Stimulated activated CD8-positive, alpha-beta memory T cell treated with anti-CD3 and anti-CD28 coated beads, Interleukin-7, amount 100 ng/mL, for 24 hours (primary cell): ENCODE data around the gene TDO2.
"Not testable (repeated sequence)": the region's sequence is repeated elsewhere in the genome, so short reads cannot be mapped to it uniquely, and the experiment has no call there.

ENCODE experiments used
- DNase-seq: peaks from one replicate; pipeline ENCODE4 v3.0.0-alpha.2; 2020; ENCODE audit warnings: low read depth

Gene TDO2

DNA sequence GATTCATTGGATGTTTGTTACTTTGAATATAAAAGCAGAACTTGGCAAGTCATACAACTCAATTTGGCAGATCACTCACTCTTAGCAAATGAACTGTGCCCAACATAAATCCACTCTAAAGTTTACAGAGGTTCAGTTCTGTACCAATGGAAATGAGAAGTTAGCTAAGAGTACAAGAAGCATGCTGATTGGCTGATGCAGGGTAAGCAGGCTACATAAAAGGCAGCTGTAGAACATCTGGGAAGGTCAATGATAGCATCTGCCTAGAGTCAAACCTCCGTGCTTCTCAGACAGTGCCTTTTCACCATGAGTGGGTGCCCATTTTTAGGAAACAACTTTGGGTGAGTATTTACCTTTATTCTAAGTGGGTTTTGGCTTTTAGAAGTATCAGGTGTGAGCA lies at the start of gene TDO2:
TDO2 (plus strand) TSS at position 244 of the 400 bp plus-strand sequence; CDS start at position 307, 63 bp downstream.
- DNase-seq: no peak

DNA sequence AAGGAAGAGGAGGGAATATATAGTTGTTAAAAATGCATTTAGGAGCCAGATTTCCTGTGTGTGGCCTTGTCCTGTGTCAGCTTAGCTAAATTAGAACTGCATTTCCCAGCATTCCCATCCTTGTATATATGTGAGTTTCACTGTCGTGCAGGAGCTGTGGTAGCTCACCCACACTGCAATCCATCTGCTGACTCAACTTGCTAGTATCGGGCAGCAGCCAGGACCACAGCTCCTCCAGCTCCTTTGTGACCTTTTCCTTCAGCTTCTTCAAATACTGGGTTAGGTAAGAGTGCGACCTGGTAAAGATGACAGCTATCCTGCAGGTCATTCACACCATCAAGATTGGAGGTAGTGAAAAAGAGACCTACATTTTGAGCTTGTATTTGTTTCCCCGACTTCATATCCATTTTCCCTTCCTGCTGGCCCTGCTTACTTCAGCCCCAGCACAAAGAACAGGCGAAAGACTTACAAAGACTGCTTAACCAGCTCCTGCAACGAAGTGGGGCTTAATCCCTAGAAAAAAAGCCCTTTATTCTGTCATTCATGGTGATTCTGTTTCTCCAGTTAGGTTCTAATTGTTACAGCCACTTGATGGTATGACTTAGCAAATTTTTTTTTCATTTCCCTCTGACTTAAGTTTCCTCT lies 48.8 kb upstream of the TDO2 start:
- DNase-seq: no peak

GRCh38 chr4:155855897-155856296 lies 47.6 kb upstream of the TDO2 start:
- no peak for DNase-seq

DNA sequence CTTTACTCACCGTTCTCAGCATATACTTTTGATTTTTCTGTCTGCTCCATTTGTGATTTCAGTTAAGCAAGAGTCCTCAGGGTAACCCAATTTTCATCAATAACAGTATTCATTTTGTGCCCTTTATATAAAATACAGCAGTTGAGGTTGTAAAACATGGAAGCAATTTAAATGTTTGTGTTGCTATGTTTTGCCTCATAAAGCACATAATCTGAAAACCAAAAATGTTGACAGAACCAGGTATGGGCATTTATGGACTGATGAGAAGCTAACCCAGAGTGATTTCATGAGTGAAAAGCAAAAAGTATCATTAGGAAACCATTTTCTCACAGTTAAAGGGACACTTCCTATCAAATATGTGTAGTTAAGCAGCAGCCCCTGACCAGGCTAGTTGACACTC lies 37.3 kb upstream of the TDO2 start, which contains the start of gene ASIC5:
ASIC5 (minus strand) TSS at position 101 of the 400 bp plus-strand sequence; CDS start at position 50, 51 bp downstream.
- no peak for DNase-seq

- DNase-seq: no peak
Measured at GRCh38 chr4:155875878-155876277, 27.6 kb upstream of the TDO2 start.

GRCh38 chr4:155877971-155878370 lies 25.5 kb upstream of the TDO2 start:
- no peak for DNase-seq

GRCh38 chr4:155878611-155879010 lies 24.9 kb upstream of the TDO2 start:
- no peak for DNase-seq

DNA sequence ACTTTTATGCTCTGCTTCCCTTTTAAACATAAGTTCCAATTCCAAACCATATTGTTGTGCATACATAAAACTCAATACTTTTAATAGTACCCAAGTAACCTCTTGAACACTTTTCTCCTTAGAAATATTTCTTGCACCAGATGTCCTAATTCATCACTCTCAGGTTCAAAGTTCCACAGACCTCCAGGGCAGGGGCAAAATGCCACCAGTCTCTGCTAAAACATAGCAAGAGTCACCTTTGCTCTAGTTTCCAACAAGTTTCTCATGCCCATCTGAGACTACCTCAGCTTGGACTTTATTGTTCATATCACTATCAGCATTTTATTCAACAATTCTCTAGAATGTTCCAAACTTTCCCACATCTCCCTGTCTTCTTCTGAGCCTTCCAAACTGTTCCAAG lies 23.7 kb upstream of the TDO2 start:
- DNase-seq: no peak

GRCh38 chr4:155881555-155881954 lies 21.9 kb upstream of the TDO2 start:
- DNase-seq: no peak

DNA sequence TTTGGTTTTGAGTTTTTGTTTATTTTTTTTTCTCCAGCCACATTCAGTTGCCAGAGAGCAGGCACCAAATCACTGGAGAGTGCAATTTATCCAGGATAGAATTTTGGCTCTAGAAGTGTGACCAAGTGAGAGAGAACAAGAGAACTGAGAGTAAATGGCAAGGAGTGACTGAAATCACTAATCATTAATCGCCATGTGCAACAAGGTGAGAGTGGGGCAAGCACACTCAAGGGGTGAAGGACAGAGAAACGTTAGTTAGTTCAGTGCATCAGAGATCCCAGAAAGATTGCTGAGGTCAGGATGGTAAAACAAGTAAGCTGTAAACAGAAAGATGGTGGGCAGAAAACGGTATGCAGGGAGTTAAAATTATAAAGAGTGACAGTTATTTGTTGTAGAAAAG lies 19.6 kb upstream of the TDO2 start:
- no peak for DNase-seq

DNA sequence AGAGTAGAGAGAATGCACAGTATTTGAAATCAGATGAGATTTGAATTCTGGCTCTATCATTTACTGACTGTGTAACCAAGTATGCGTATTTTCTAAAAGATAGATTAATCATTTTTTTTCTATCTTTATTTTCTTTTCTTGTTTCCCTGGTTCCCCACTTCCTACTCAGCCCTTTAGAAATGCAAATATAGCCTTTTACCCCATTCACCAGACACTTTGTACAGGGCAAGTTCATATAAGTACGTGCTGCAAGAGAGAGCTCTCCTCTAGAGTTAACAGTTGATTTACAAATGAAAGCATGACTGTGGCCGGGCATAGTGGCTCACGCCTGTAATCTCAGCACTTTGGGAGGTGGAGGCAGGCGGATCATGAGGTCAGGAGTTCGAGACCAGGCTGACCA lies 17.8 kb upstream of the TDO2 start:
- no peak for DNase-seq

- DNase-seq: no peak
Measured at GRCh38 chr4:155887045-155887444, 16.5 kb upstream of the TDO2 start.

GRCh38 chr4:155887847-155888570 lies 15.5 kb upstream of the TDO2 start:
- DNase-seq: no peak

DNA sequence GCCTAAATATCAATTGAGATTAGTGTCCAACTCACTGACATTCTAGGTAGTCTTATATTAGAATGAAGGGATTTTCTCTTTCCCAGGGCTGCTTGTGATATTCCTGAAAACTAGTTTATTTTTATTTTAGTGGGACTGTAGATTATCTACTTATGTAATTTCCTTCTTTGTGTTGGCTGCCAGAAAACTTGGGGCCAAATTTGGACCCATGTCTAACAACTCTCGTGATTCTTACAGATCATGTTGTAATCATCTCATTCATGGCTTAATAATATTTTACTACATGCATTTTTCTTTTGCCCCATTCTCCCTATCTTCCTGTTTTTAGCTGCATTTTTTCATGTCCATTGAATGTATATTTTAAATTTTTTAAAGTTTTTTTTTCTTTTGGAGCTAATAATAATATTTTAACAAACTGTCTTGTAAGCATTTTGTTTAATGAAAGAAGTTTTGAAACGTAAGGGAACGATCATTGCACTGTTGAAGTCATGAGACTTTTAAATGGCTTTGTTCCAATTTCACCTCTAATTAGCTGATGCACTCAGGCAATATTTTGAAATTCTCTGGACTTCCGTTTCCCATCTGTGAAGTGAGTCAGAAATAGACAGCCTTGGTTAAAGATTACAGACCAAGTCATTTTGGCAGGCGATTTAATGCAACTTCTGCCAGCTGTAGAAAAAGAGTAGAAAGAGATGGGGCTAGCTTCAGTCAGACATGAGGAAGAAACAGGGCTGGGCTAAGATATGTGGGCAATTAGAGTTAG lies 14.3 kb upstream of the TDO2 start:
- DNase-seq: no peak

DNA sequence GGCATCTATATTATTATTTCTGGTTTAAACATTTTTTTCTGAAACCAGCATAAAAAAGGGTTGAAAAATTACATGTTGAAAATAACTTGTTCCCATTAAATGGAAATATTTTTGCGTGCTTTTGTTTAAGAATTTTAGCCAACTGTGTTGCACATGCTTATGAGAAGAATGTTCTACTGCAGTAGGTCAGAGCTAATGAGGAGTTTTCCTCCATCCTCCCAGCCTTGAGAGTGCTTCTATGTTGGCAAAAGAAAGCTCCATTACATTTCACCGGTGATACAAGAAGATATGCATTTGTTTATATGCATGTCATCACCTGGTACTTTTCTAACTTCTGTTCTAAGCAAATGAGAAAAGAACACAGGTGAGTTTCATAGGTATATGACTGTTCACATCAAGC lies 13.6 kb upstream of the TDO2 start:
- no peak for DNase-seq

DNA sequence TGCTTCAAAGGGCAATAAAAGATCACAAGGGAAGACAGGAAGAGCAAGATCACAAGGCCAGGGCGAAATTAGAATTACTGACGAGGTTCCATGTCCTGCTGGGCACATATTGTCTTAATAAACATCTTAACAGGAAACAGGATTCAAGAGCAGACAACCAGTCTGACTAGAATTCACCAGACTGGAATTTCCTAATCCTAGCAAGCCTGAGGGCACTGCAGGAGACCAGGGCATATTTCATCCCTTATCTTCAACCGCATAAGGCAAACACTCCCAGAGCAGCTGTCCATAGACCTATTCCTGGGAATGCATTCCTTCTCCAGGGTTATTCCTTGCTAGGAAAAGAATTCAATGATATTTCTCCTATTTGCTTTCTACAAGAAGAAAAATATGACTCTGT lies 12.4 kb upstream of the TDO2 start:
- no peak for DNase-seq

GRCh38 chr4:155898371-155898770 lies 5.1 kb upstream of the TDO2 start:
- not testable (repeated sequence) for DNase-seq

- DNase-seq: no peak
Measured at GRCh38 chr4:155899891-155900290, 3.6 kb upstream of the TDO2 start.

DNA sequence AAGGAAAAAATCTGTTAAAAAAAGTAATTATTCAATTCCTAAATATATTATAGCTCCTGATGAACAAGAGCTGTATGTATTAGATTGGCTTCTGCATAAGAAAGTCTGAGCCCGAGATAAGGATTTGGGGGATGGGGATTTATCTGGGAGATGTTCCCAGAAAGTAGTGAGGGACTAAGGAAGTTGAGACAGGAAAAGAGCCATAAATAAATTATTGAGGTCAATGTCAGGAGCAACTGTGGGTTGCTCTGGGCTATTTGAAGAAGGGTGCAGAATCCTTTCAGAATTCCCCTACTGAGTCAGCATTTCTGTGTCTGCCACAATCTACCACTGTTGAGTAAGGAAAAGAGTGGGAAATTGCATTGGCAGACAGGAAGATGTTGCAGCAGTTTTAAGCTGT lies 3.1 kb upstream of the TDO2 start:
- DNase-seq: no peak

GRCh38 chr4:155901013-155901412 lies 2.5 kb upstream of the TDO2 start:
- DNase-seq: no peak

DNA sequence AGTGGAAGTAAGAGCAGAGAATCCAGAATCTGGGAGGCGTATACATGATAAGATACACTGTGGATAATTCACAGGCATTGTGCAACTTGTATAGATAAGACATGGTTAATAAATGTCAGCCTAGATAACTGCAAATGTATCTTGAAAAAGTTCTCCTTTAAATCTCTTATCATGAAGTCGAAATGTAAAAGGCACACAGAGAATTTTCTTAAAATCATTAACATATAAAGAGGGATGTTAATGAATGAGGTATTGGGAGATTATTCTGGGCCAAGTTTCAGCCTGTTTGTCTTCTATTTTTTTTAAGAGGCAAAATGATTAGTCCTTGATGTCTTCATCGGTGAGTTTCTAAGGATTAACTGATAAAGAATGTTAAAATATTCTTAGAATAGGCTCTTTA lies 835 bp downstream of the TDO2 start:
- no peak for DNase-seq

DNA sequence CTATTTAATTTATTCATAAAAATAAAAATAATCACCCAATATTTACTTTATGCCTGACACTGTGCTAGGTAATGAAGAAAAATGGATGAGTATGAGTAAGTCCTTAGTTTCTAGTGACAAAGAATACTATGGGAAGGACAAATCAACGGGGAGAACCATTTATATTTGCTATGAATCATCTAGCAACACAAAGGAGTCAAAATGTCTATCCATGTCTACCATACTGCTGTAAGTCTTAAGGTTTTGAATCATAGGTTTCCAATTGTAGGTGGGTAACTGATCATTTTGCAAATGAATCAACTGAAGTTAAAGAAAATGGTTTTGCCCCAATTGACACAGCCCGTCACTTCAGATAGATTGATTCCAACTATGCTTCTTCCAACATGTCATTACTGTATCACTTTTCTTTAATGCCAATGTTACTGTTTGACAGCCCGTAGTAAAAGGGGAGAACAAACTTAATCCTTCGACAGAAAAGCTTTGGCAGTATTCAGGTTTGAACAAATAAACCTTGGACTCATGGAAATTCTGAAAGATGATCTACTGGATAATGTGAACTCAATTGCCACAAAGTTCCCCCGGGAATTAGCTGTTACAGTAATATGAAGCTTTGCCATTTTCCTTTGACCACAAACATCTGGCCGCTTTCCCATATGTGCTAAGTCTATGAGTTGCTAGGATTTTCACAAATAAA lies 3.2 kb downstream of the TDO2 start:
- DNase-seq: no peak
